Thyroid gland (tissue), 4 donors: ENCODE data around the gene EXOC7. TPM values are rescaled to one million over a fixed set of nuclear protein-coding genes. Genes with fewer than 3 reads are reported as not detected.

Experiments used
- DNase-seq, 2 donors: peaks; one replicate each; pipeline ENCODE4 v3.0.0-alpha.2; 2019
- H3K27ac ChIP-seq, 3 donors: fragments of 200-600 bp; sonication (generic); 1 replicate in 2 of 3; 2 replicates in 1 of 3; pipeline ENCODE4 v1.5.1; 2016 to 2019; ENCODE audit warnings: mild to moderate bottlenecking in 1 of 3, moderate library complexity in 1 of 3
- H3K27me3 ChIP-seq: fragments of 200-600 bp; sonication (generic); one replicate; pipeline ENCODE4 v1.5.1; 2019
- H3K36me3 ChIP-seq, 2 donors: fragments of 200-600 bp; sonication (generic); one replicate each; pipeline ENCODE4 v1.5.1; 2016 to 2019
- H3K4me1 ChIP-seq, 2 donors: fragments of 200-600 bp; sonication (generic); one replicate each; pipeline ENCODE4 v1.5.1; 2017 to 2019
- H3K4me3 ChIP-seq, 3 donors: fragments of 200-600 bp; sonication (generic); replicated peaks in 1 of 3; 1 replicate in 2 of 3; 2 replicates in 1 of 3; pipeline ENCODE4 v1.5.1; 2016; ENCODE audit warnings: mild to moderate bottlenecking in 1 of 3
- H3K9me3 ChIP-seq: fragments of 200-600 bp; sonication (generic); one replicate; pipeline ENCODE4 v1.5.1; 2017
- CTCF ChIP-seq, 6 experiments: fragments of 200-600 bp in 3 of 6; fragments of 450-650 bp in 3 of 6; sonication (generic) in 3 of 6; IDR thresholded peaks; one replicate each; pipeline ENCODE4 v1.5.1; 2016 to 2019; ENCODE audit warnings: antibody characterized with exemption in 6 of 6, mild to moderate bottlenecking in 2 of 6, inconsistent platforms in 1 of 6, moderate library complexity in 1 of 6
- POLR2A ChIP-seq, 2 donors: fragments of 450-650 bp; IDR thresholded peaks; one replicate each; pipeline ENCODE4 v1.6.1; 2017; ENCODE audit warnings: antibody characterized with exemption in 2 of 2, mild to moderate bottlenecking in 2 of 2, moderate library complexity in 1 of 2
- WGBS, 2 donors: methylation state at CpG; one replicate each; pipeline ENCODE4 v1.1.5; 2017; 5-methylcytosine and 5-hydroxymethylcytosine counted together
- intact Hi-C: fragments of 100-400 bp; cut with DNase I; formaldehyde crosslinking; loops from one replicate; pipeline ENCODE4 v1.15.1; 2023
- total RNA-seq, 4 donors: library from RNA; depleted of rRNA; stranded (reverse); fragments of >200 nt; gene quantifications; one replicate each; pipeline ENCODE4 v1.2.3, GENCODE V29; 2016

Gene EXOC7
- total RNA-seq, 4 donors from 2014 or later = 97.8 to 131 (median 115) TPM

DNA sequence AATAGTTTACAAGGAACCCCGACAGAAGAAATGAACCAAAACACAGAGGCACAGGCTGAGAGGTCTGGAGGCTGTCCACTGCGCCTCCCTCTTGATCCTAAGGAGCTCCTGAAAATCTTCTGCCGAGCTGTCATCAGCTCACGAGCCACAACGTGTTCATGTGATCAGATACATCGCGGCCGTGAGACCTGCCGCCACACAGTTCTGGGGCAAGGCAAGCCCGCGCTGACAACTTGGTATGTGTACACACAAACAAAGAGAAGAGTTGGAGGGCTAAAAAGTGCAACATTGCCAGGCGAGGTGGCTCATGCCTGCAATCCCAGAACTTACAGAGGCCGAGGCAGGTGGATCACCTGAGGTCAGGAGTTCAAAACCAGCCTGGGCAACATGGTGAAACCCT lies 7.6 kb downstream of the EXOC7 start:
- no peak for DNase-seq
- WGBS, 2 donors = 93 to 97% methylated on average over 13 of the region's 13 CpGs
- intact Hi-C loops = no loop called here
- H3K27ac ChIP-seq = no peak overlapping the region
- H3K4me3 ChIP-seq = no peak overlapping the region
- no peaks in the 10 kb centered on the region for H3K27me3 ChIP-seq
- H3K4me1 ChIP-seq = no peaks in the 10 kb centered on the region
- peaks cover 47 to 65% of the 10 kb centered on the region in 2 donors for H3K36me3 ChIP-seq
- no peak for TF ChIP-seq POLR2A (IDR thresholded peaks at IDR 0.05)
- TF ChIP-seq CTCF (IDR thresholded peaks at IDR 0.05) = no peak
- no peaks in the 10 kb centered on the region for H3K9me3 ChIP-seq

- Histone ChIP-seq H3K9me3 (no peaks in the 10 kb centered on the region), H3K36me3 (peaks cover 48 to 64% of the 10 kb centered on the region in 2 donors), H3K4me1 (no peaks in the 10 kb centered on the region), H3K27ac (no peak overlapping the region), H3K27me3 (no peaks in the 10 kb centered on the region), H3K4me3 (no peak overlapping the region)
- intact Hi-C loops = no loop called here
- TF ChIP-seq POLR2A (IDR thresholded peaks at IDR 0.05) = no peak
- no peak for DNase-seq
- 94 to 97% methylated on average over 10 to 11 of the region's 11 CpGs for WGBS, 2 donors
Measured at GRCh38 chr17:76094046-76094445, 9.5 kb downstream of the EXOC7 start.

GRCh38 chr17:76092526-76093413 lies 10.8 kb downstream of the EXOC7 start:
- Histone ChIP-seq H3K27me3 (no peaks in the 10 kb centered on the region), H3K36me3 (peaks cover 61 to 74% of the 10 kb centered on the region in 2 donors), H3K9me3 (no peaks in the 10 kb centered on the region), H3K4me1 (no peaks in the 10 kb centered on the region), H3K27ac (no peak overlapping the region), H3K4me3 (no peak overlapping the region)
- intact Hi-C loops = no loop called here
- 93 to 97% methylated on average over 13 to 18 of the region's 20 CpGs for WGBS, 2 donors
- no peak for DNase-seq
- TF ChIP-seq POLR2A (IDR thresholded peaks at IDR 0.05) = no peak

- H3K27ac ChIP-seq = no peak overlapping the region
- no peak for DNase-seq
- 81 to 85% methylated on average over 23 of the region's 23 CpGs for WGBS, 2 donors
- TF ChIP-seq POLR2A (IDR thresholded peaks at IDR 0.05) = no peak
- TF ChIP-seq CTCF (IDR thresholded peaks at IDR 0.05) = no peak
- H3K4me3 ChIP-seq = no peak overlapping the region
- no peaks in the 10 kb centered on the region for H3K27me3 ChIP-seq
- no peaks in the 10 kb centered on the region for H3K4me1 ChIP-seq
- peaks cover 72 to 74% of the 10 kb centered on the region in 2 donors for H3K36me3 ChIP-seq
- H3K9me3 ChIP-seq = no peaks in the 10 kb centered on the region
- intact Hi-C loops = no loop called here
Measured at GRCh38 chr17:76091526-76092286, 11.9 kb downstream of the EXOC7 start.

GRCh38 chr17:76090517-76091129 lies 13.0 kb downstream of the EXOC7 start:
- Histone ChIP-seq H3K27ac (no peak overlapping the region), H3K4me1 (no peaks in the 10 kb centered on the region), H3K36me3 (peaks cover 72 to 73% of the 10 kb centered on the region in 2 donors), H3K9me3 (no peaks in the 10 kb centered on the region), H3K27me3 (no peaks in the 10 kb centered on the region), H3K4me3 (no peak overlapping the region)
- no peak for DNase-seq
- no peak for TF ChIP-seq CTCF (IDR thresholded peaks at IDR 0.05)
- TF ChIP-seq POLR2A (IDR thresholded peaks at IDR 0.05) = no peak
- intact Hi-C loops = no loop called here
- whole genome bisulfite sequencing, 2 donors = 95 to 98% methylated on average over 12 to 16 of the region's 17 CpGs
